Astrocyte of the hippocampus (primary cell): ENCODE data around the gene DLL3.

Experiments used
- DNase-seq: peaks from one replicate; pipeline ENCODE4 v3.0.0; 2011; ENCODE audit warnings: low read depth, low spot score

The DLL3 gene

DNA sequence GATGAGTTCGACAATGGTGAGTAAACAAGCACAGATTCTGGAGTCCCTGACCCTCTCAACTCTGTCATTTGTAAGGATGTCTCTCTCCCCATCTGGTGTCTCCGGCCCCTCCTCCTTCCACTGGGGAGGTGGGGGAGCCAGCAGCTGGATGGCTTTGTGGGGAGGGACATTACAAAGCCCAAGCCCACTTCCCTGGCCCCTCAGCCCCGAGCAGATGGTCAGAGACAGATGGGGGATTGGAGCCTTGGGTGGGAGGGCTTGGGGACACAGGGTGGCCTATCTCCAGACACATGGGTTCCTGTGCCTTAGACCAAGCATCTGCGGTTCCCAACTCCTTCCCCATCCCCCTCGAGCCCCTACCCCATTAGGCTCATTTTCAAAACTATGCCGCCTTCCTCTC lies 15.6 kb upstream of the DLL3 start:
- DNase-seq: no peak

DNA sequence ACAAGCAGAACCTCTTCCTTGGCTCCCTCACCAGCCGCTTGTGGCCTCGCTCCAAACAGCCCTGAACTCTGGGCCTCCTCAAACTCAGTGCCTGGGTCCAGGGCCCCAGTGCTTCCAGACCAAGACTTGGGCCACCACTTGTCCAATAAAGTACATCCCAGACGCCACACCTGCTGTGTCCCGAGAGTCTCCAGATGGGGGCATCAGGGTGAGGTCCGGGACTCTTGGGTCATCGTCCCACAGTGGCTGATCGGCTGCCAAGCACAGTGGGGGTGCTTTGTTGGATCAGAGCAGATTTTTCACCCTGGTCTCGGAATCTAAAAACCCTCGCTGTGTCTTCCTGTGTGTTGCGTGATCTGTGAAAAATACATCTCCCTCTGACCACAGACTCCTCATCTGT lies 9.0 kb upstream of the DLL3 start:
- no peak for DNase-seq

DNA sequence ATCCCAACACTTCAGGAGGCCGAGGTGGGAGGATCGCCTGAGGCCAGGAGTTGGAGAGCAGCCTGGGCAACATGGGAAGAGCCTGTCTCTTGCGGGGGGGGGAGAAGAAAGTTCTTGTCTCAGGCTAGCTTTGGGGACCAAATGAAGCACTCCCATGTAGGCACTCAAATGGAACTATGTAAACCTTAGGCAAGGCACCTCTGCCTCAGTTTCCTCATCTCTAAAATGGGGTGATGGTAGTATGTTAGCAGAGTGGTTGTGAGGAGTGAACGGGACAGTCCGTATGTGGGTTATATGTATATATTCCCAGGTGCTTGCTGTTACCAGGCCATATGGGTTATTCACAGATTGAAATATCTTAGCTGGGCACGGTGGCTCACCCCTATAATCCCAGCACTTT lies 6.5 kb upstream of the DLL3 start:
- no peak for DNase-seq

DNA sequence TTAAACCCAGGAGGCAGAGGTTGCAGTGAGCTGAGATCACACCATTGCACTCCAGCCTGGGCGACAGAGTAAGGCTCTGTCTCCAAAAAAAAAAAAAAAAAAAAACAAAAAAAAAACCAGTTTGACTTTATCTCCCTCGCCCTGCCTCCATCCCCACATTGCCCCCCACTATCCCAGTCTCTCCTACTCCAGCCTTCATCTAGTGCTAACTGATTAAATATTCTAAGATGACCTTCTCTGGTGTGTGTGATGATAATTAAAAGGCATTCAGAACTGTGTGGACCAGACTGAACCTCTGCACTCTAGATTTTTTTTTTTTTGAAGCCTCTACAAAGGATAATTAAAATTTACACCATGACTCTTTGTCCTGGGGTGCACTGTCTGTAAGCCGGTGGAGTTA lies 6.0 kb upstream of the DLL3 start:
- no peak for DNase-seq

DNA sequence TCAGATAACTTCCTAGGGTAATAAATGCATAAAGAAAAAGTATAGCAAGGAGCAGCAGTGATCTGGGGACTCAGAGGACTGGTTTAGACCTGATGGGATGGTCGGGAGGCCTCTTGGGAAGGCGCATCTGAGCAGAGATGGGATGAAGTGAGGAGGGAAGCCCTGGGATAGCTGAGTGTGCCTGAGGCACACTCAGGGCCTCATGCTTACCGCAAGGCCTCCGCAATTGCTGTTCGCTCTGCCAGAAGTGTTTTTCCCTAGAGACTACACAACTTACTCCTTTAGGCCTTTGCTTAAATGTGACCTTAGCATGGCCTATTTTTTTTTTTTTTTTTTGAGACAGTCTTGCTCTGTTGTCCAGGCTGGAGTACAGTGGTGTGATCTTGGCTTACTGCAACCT lies 4.1 kb upstream of the DLL3 start:
- DNase-seq: no peak

DNA sequence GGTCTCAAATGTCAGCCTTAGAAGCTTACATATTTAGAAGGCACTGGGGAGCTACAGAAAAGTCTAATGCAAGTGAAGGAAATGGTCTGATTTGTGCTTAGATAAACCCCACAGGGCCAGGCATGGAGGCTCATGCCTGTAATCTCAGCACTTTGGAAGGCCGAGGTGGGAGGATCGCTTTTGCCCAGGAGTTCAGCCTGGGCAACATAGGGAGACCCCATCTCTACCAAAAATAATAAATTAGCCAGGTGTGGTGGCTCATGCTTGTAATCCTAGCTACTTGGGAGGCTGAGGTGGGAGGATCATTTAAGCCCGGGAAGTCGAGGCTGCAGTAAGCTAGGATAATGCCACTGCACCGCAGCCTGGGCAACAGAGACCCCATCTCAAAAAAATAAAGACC lies 2.7 kb upstream of the DLL3 start:
- no peak for DNase-seq

DNA sequence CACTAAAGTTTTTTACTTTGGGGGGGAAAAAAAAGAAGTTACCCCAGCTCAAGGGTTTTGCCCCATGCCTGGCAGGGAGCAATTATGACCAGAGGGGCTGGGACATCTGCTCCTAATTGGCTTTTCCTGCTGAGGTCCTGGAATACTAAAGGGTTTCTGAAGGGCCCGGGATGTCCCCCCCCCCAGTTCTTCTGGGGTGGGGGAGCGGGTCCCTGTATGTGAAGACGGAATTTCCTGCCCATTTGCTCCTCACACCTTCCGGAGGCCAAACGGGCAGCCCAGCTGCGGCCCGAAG lies 1.1 kb upstream of the DLL3 start:
- no peak for DNase-seq

DNA sequence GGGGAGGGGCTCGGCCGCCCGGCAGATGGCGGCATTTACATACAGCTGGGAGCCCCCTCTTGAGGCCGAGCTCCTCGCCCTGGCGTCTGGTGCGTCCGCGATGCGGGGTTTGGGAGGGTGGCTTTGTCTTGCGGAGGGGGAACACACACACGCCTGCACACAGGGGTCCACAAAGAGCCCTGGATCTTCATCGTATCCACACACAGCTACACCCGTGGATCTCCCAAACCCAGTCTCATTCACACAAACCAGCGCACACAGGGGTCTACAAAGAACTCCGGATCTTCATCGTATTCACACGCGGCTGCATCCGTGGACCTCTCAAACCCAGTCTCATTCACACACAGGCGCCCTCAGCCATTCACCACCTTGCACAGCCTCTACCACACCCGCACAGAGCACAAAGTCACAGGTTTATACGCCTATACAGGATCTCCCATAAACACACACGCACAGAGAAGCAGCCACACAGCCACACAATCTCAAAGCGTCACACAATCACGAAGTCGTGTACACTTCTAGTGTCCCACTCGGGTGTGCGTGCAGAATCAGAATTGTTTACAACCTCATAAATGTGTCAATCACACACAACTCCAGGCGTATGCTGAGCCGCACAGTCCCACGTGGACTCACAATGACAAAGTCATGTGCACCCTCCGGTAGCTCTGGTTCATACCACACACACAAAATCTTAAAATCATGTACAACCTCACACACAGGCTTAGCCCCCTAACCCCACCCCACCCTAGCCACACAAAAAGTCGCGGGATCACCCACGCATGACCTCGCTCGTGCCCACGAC lies 550 bp upstream of the DLL3 start:
- peak; percentile 53 for DNase-seq

DNA sequence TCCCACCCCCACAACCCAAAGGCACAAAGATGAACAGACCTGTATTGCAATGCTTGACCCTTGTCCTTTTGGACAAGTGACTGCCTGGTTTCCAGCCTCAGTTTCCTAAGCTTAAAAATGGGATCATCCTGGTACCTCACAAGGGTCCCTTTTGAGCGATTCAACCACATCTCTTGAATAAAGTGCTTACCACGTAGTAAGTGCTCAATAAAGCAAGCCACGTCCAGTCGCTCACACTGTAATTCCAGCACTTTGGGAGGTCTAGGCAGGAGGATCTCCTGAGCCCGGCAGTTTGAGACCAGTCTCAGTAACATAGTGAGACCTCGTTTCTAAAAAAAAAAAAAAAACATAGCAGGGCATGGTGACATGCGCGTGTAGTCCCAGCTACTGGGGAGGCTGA lies 1.2 kb downstream of the DLL3 start:
- DNase-seq: no peak

DNA sequence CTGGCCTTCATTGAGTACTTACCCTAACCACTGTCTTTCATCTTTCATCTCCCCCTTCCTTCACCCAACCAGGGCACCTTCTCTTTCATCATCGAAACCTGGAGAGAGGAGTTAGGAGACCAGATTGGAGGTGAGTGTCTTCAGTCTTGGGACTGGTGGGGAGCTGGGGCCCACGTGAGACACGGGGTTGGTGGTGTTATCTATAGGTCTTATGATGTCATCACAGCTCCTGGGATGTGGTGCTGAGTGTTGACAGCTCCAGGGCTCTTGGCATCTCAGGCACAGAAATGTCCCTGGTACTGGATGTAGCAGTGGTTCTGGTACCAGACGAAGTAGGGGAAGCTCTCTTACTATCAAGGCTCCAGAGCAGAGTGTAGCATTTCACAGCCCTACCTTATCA lies 1.8 kb downstream of the DLL3 start:
- no peak for DNase-seq

DNA sequence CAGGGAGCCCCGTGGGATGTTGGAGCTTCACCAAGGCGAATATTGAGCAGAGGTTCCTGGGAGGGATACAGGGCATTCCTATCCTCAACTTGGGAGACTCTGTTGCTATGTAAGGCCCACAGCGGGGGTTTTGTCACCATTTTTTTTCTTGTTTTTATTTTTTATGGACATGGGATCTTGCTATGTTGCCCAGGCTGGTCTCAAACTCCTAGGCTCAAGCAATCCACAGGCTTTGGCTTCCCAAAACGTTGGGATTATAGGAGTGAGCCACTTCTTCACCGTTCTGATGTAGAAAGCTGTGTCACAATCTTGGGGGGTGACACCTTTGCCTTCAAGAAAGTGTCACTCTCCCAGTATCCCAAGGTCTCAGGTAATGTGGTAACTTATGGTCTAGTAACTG lies 2.6 kb downstream of the DLL3 start:
- DNase-seq: no peak

DNA sequence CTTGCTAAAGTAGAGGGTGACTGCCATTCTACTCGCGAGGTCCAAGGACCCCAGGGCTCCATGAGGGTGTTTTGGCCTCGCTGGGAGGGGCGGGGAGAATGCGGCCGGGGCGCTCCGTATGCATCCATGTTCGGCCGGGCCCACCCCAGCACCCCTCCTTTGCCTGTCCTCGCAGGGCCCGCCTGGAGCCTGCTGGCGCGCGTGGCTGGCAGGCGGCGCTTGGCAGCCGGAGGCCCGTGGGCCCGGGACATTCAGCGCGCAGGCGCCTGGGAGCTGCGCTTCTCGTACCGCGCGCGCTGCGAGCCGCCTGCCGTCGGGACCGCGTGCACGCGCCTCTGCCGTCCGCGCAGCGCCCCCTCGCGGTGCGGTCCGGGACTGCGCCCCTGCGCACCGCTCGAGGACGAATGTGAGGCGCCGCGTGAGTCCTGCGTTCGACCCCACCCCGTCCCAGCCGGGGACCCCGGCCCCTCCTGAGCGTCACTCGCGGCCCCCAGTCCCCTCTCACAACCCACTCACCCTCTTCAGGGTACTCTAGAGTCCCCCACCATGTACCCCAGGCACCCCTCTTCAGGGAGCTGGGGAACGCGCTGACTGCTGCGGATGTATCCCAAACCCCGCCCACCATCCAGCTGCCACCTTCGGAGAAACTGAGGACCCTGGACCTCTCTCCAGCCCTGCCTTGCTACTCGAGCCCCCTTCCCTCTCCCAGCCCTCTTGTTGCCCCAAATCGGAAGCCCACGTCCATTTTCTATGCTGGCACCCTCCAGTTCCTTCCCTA lies 4.1 kb downstream of the DLL3 start:
- peak; percentile 84 for DNase-seq

DNA sequence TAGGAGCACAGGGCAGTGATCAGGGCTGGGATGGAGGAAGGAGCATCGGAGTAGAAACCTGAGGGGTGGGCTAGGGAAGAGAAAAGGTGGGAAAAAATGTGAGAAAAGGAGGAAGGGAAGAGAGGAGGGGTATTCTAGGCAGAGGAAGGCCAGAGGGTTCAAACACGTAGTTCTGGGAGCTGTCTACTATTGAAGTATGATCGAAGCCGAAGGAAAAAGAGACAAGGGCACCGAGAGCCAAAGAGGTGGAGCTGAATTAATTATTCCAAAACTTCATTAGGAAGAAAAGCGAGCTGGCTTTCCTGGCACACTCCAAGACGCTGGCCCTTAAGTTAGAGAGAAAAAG lies 7.8 kb downstream of the DLL3 start:
- no peak for DNase-seq

DNA sequence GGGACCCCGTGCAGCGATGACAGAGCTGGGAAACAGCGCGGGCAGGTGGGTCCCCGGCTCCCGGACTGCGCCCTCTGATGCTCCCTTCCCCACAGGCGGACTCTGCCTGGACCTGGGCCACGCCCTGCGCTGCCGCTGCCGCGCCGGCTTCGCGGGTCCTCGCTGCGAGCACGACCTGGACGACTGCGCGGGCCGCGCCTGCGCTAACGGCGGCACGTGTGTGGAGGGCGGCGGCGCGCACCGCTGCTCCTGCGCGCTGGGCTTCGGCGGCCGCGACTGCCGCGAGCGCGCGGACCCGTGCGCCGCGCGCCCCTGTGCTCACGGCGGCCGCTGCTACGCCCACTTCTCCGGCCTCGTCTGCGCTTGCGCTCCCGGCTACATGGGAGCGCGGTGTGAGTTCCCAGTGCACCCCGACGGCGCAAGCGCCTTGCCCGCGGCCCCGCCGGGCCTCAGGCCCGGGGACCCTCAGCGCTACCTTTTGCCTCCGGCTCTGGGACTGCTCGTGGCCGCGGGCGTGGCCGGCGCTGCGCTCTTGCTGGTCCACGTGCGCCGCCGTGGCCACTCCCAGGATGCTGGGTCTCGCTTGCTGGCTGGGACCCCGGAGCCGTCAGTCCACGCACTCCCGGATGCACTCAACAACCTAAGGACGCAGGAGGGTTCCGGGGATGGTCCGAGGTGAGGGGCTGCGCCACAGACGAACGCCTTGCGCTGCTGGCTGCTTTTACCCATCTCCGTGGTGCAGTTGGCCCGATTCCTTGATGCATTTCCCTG lies 8.4 kb downstream of the DLL3 start:
- DNase-seq: peak; percentile 90

DNA sequence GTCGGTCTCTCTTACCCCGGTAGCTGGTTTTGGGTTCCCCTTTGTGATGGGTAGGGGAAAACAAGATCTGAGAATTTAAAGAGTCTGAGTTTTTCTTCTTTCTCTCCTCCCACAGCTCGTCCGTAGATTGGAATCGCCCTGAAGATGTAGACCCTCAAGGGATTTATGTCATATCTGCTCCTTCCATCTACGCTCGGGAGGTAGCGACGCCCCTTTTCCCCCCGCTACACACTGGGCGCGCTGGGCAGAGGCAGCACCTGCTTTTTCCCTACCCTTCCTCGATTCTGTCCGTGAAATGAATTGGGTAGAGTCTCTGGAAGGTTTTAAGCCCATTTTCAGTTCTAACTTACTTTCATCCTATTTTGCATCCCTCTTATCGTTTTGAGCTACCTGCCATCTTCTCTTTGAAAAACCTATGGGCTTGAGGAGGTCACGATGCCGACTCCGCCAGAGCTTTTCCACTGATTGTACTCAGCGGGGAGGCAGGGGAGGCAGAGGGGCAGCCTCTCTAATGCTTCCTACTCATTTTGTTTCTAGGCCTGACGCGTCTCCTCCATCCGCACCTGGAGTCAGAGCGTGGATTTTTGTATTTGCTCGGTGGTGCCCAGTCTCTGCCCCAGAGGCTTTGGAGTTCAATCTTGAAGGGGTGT lies 9.1 kb downstream of the DLL3 start:
- DNase-seq: no peak

DNA sequence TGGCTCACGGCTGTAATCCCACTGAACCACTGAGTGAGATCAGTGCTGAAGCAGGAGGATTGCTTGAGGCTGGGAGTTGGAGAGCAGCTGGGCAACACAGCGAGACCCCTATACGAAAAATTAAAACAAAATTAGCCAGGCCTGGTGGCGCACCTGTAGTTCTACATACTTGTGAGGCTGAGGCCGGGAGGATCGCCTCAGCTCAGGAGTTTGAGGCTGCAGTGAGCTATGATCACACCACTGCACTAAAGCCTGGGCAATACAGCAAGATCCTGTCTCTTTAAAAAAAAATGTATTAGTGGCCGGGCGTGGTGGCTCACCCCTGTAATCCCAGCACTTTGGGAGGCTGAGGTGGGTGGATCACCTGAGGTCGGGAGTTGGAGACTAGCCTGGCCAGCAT lies 9.9 kb downstream of the DLL3 start:
- DNase-seq: no peak

DNA sequence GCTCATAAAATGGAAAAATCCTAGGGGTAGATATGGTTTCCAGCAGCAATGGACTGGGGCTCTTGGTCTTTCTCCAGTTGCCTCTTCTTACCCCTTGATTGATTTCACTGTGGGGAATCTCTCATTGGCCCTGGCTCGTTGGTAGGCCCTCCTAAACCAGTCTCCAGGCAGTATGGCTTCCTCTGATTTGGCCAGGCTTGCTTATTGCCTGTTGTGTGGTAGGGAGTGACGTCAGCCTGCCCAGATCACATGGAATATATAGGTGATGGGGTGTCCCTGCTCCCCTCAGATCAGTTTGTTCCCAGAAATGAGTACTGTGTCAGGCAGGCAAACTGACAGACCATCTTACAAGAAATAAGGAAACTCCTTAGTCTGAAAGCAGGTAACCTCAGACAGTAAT lies 10.5 kb downstream of the DLL3 start:
- DNase-seq: no peak

DNA sequence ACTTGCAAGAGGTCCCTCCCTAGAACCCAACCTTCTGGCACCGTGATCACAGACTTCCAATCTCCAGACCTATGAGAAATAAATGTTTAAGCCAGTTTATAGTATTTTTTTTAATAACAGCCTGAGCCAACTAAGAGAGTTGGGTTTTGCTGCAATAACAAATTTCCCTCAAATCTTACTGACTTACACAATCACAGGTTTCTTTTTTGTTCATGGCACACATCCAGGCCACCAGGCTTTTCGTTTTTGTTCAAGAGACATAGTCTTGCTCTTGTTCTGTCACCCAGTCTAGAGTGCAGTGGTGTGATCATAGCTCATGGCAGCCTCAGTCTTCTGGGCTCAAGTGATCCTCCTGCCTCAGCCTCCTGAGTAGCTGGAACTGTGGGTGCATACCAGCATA lies 14.2 kb downstream of the DLL3 start:
- no peak for DNase-seq

DNA sequence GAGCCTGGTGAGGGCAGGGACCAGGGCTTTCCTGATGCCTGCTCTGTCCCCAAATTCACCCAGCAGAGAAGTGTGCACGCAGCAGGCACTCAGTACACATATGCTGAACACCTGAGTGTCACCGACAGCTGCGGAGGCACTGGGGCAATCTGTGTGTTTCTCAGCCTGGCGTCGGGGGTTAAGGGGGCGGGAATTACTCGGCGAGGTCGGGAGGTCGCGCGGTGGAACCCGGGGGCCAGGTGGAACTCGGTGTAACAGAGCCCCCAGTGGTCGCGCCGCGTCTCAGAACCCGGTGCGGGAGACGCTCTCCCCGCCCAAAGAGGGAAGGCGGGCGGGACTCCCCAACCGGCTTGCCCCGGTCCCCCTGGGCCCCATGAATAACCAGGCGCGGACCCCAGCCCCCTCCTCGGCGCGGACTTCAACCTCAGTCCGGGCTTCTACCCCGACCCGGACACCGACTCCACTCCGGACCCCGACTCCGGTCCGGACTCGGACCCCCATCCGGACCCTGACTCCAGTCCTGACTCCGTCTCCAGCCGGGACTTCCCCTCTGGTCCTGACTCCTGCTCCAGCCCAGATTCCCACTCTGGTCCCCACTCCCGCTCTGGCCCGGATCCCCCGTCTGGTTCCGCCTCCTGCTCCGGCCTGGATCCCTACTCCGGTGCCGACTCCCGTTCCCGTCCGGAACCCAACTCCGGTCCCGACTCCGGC lies 16.2 kb downstream of the DLL3 start, which contains the start of gene SELENOV:
Gene SELENOV (plus strand): TSS at position 300 of the 711 bp plus-strand sequence. CDS start 74 bp downstream, at position 374.
- DNase-seq: peak; percentile 28

DNA sequence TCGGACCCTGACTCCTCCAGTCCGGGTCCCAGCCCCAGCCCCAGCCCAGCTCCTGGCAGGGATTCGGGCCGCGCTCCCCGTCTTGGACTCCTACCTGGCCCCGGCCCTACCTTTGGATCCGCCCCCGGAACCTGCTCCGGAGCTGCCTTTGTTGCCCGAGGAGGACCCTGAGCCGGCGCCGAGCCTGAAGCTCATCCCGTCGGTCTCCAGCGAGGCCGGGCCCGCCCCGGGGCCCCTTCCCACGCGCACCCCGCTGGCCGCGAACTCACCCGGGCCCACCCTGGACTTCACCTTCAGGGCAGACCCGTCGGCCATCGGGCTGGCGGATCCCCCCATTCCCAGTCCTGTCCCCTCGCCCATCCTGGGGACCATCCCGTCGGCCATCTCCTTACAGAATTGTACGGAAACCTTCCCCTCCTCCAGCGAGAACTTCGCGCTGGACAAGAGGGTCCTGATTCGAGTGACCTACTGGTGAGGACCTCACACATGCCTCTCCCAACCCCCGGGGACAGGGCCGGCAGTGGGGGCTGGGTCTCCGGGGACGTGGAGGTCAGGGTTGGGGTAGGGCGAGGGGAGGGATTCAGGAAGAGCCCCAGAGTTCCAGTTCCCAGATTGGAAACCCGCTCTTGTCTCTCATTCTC lies 16.9 kb downstream of the DLL3 start:
- DNase-seq: no peak

DNA sequence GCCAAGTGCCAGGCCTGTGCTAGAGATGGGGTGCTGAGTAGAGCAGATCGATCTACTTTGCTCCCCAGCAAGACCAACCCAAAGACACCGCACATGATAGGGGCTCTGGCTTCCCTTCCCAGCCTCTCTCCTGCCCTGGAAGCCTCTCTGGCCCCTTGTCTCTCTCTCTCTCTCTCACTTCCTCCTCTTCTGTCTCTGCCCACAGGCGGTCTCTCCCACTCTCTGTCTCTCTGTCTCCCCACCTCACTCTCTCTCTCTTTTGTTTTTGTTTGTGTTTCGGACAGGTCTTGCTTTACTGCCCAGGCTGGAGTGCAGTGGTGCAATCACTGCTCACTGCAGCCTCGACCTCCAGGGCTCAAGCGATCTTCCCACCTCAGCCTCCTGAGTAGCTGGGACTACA lies 17.5 kb downstream of the DLL3 start:
- DNase-seq: no peak
